ENCODE results near the gene TMEM139. TPM values are rescaled to one million over a fixed set of nuclear protein-coding genes. Genes with fewer than 3 reads are reported as not detected.
A peak's percentile ranks its signal among the peaks of the same experiment; 100 is the strongest.

The TMEM139 gene
- total RNA-seq, 1 experiment from 2014 or later = 1.5 TPM

DNA sequence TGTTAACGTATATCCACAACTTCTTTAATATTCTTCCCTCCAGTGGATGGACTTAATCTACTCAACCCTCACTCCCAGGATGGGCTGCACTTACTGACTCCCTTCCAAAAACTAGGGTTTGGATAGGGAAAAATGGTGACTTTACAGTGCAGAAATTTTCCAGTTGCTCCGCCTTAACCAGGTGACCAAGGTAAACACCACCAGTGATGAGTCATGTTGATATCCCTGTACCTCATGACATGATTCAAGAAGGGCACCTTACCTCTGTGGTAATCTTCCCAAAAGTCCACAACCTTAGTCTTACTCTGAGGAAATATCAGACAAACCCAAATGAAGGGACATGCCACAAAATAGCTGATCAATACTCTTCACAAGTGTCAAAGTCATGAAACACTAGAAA, 25.0 kb upstream of the TMEM139 start (continued):
- no peak for TF ChIP-seq ZSCAN18 (CRISPR knock-in tag; IDR thresholded peaks at IDR 0.05)
- TF ChIP-seq, protein P1, sequence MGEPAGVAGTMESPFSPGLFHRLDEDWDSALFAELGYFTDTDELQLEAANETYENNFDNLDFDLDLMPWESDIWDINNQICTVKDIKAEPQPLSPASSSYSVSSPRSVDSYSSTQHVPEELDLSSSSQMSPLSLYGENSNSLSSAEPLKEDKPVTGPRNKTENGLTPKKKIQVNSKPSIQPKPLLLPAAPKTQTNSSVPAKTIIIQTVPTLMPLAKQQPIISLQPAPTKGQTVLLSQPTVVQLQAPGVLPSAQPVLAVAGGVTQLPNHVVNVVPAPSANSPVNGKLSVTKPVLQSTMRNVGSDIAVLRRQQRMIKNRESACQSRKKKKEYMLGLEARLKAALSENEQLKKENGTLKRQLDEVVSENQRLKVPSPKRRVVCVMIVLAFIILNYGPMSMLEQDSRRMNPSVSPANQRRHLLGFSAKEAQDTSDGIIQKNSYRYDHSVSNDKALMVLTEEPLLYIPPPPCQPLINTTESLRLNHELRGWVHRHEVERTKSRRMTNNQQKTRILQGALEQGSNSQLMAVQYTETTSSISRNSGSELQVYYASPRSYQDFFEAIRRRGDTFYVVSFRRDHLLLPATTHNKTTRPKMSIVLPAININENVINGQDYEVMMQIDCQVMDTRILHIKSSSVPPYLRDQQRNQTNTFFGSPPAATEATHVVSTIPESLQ (CRISPR knock-in tag; IDR thresholded peaks at IDR 0.05) = no peak

DNA sequence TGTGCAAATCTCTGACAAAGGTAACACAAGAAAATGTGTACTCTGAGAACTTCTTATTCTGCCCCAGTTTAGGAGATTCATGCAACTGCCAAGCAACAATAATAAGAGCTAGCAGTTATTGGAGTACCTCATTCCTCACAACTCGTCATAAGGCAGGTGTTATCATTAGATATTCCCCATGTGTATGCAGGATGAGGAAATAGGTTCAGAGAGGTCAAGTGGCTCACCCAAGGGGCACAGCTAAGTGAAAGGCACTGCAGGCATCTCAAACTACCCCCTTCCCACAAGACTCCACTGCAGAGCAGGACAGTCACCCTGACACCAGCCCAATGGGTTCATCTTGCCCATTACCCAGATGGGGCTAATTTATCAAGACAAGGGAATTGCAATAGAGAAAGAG, 22.9 kb upstream of the TMEM139 start:
- Mint-ChIP-seq H3K4me3 (0 out of 2 replicates have a peak overlapping the region, but pooled peaks have one; percentile 16), H3K9me3 (peaks cover 4% of the 10 kb centered on the region), H3K36me3 (no peaks in the 10 kb centered on the region), H3K27ac (no peak overlapping the region), H3K27me3 (ENCODE audit: low read depth) (peaks cover 14% of the 10 kb centered on the region), H3K4me1 (peaks cover 12% of the 10 kb centered on the region)
- CTCF ChIA-PET = no interaction called here
- POLR2A ChIA-PET = no interaction called here
- no peak for DNase-seq (ENCODE audit: low spot score)
- ATAC-seq = no peak
- TF ChIP-seq, protein P2, sequence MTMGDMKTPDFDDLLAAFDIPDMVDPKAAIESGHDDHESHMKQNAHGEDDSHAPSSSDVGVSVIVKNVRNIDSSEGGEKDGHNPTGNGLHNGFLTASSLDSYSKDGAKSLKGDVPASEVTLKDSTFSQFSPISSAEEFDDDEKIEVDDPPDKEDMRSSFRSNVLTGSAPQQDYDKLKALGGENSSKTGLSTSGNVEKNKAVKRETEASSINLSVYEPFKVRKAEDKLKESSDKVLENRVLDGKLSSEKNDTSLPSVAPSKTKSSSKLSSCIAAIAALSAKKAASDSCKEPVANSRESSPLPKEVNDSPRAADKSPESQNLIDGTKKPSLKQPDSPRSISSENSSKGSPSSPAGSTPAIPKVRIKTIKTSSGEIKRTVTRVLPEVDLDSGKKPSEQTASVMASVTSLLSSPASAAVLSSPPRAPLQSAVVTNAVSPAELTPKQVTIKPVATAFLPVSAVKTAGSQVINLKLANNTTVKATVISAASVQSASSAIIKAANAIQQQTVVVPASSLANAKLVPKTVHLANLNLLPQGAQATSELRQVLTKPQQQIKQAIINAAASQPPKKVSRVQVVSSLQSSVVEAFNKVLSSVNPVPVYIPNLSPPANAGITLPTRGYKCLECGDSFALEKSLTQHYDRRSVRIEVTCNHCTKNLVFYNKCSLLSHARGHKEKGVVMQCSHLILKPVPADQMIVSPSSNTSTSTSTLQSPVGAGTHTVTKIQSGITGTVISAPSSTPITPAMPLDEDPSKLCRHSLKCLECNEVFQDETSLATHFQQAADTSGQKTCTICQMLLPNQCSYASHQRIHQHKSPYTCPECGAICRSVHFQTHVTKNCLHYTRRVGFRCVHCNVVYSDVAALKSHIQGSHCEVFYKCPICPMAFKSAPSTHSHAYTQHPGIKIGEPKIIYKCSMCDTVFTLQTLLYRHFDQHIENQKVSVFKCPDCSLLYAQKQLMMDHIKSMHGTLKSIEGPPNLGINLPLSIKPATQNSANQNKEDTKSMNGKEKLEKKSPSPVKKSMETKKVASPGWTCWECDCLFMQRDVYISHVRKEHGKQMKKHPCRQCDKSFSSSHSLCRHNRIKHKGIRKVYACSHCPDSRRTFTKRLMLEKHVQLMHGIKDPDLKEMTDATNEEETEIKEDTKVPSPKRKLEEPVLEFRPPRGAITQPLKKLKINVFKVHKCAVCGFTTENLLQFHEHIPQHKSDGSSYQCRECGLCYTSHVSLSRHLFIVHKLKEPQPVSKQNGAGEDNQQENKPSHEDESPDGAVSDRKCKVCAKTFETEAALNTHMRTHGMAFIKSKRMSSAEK (CRISPR knock-in tag; IDR thresholded peaks at IDR 0.05; ENCODE audit: borderline replicate concordance) = no peak
- TF ChIP-seq ZNF121 (CRISPR knock-in tag; IDR thresholded peaks at IDR 0.05) = no peak
- TF ChIP-seq CREB1 (CRISPR knock-in tag; IDR thresholded peaks at IDR 0.05) = no peak
- TF ChIP-seq ZNF219 (CRISPR knock-in tag; IDR thresholded peaks at IDR 0.05; ENCODE audit: borderline replicate concordance) = no peak
- TF ChIP-seq, protein P3, sequence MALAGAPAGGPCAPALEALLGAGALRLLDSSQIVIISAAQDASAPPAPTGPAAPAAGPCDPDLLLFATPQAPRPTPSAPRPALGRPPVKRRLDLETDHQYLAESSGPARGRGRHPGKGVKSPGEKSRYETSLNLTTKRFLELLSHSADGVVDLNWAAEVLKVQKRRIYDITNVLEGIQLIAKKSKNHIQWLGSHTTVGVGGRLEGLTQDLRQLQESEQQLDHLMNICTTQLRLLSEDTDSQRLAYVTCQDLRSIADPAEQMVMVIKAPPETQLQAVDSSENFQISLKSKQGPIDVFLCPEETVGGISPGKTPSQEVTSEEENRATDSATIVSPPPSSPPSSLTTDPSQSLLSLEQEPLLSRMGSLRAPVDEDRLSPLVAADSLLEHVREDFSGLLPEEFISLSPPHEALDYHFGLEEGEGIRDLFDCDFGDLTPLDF (CRISPR knock-in tag; IDR thresholded peaks at IDR 0.05) = no peak
- TF ChIP-seq IRF1 (CRISPR knock-in tag; IDR thresholded peaks at IDR 0.05) = no peak
- TF ChIP-seq OVOL2 (CRISPR knock-in tag; IDR thresholded peaks at IDR 0.05; ENCODE audit: borderline replicate concordance) = no peak
- TF ChIP-seq ZNF281 (CRISPR knock-in tag; IDR thresholded peaks at IDR 0.05) = no peak
- TF ChIP-seq, protein P4, sequence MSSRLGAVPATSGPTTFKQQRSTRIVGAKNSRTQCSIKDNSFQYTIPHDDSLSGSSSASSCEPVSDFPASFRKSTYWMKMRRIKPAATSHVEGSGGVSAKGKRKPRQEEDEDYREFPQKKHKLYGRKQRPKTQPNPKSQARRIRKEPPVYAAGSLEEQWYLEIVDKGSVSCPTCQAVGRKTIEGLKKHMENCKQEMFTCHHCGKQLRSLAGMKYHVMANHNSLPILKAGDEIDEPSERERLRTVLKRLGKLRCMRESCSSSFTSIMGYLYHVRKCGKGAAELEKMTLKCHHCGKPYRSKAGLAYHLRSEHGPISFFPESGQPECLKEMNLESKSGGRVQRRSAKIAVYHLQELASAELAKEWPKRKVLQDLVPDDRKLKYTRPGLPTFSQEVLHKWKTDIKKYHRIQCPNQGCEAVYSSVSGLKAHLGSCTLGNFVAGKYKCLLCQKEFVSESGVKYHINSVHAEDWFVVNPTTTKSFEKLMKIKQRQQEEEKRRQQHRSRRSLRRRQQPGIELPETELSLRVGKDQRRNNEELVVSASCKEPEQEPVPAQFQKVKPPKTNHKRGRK (CRISPR knock-in tag; IDR thresholded peaks at IDR 0.05; ENCODE audit: borderline replicate concordance) = no peak
- TF ChIP-seq RORB (CRISPR knock-in tag; IDR thresholded peaks at IDR 0.05) = no peak
- no peak for TF ChIP-seq HMGA2 (CRISPR knock-in tag; IDR thresholded peaks at IDR 0.05)
- TF ChIP-seq, protein P5, sequence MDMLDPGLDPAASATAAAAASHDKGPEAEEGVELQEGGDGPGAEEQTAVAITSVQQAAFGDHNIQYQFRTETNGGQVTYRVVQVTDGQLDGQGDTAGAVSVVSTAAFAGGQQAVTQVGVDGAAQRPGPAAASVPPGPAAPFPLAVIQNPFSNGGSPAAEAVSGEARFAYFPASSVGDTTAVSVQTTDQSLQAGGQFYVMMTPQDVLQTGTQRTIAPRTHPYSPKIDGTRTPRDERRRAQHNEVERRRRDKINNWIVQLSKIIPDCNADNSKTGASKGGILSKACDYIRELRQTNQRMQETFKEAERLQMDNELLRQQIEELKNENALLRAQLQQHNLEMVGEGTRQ (CRISPR knock-in tag; IDR thresholded peaks at IDR 0.05) = no peak
- TF ChIP-seq NFE2L1 (CRISPR knock-in tag; IDR thresholded peaks at IDR 0.05) = no peak
- TF ChIP-seq, protein P1 (CRISPR knock-in tag; IDR thresholded peaks at IDR 0.05) = no peak
- TF ChIP-seq, protein P6, sequence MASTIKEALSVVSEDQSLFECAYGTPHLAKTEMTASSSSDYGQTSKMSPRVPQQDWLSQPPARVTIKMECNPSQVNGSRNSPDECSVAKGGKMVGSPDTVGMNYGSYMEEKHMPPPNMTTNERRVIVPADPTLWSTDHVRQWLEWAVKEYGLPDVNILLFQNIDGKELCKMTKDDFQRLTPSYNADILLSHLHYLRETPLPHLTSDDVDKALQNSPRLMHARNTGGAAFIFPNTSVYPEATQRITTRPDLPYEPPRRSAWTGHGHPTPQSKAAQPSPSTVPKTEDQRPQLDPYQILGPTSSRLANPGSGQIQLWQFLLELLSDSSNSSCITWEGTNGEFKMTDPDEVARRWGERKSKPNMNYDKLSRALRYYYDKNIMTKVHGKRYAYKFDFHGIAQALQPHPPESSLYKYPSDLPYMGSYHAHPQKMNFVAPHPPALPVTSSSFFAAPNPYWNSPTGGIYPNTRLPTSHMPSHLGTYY (CRISPR knock-in tag; IDR thresholded peaks at IDR 0.05) = no peak
- TF ChIP-seq ZBTB21 (CRISPR knock-in tag; IDR thresholded peaks at IDR 0.05; ENCODE audit: borderline replicate concordance) = no peak
